CD4-positive, CD25-positive, alpha-beta regulatory T cell (primary cell): ENCODE data around the gene IGSF3. TPM values are rescaled to one million over a fixed set of nuclear protein-coding genes. Genes with fewer than 3 reads are reported as not detected.
"Not testable (repeated sequence)": the region's sequence is repeated elsewhere in the genome, so short reads cannot be mapped to it uniquely, and the experiment has no call there.

Experiments
- ATAC-seq, 2 donors: fragments of 150-1000 bp; cut with Tn5 transposase; one replicate each; pipeline ENCODE4 v1.10.0; 2021; ENCODE audit warnings: low read depth in 2 of 2, moderate number of reproducible peaks in 2 of 2, moderate library complexity in 1 of 2
- DNase-seq, 3 donors: peaks; one replicate each; pipeline versions ENCODE4 v3.0.0 to v3.0.0-alpha.2; 2012 to 2022; ENCODE audit warnings: mixed read lengths in 1 of 3
- H3K27ac ChIP-seq: one replicate; pipeline ENCODE4 v1.7.0; 2013; ENCODE audit warnings: mild to moderate bottlenecking, low read length; ENCODE audit not compliant: insufficient read depth, poor library complexity, severe bottlenecking
- H3K27me3 ChIP-seq: one replicate; pipeline ENCODE4 v1.7.0; 2013; ENCODE audit warnings: low read length; ENCODE audit not compliant: control insufficient read depth, insufficient read depth
- H3K36me3 ChIP-seq: one replicate; pipeline ENCODE4 v1.7.0; 2013; ENCODE audit warnings: mild to moderate bottlenecking, low read length, moderate library complexity; ENCODE audit not compliant: control insufficient read depth, insufficient read depth
- H3K4me1 ChIP-seq: 2 replicates; pipeline ENCODE4 v1.7.0; 2013; ENCODE audit warnings: mild to moderate bottlenecking, low read length; ENCODE audit not compliant: insufficient read depth, control insufficient read depth, poor library complexity, severe bottlenecking
- H3K4me3 ChIP-seq: one replicate; pipeline ENCODE4 v1.7.0; 2013; ENCODE audit warnings: low read depth, mild to moderate bottlenecking, low read length, moderate library complexity
- H3K9me3 ChIP-seq, 2 experiments: 1 replicate in 1 of 2; 2 replicates in 1 of 2; pipeline ENCODE4 v1.7.0; 2013; ENCODE audit warnings: low read length in 2 of 2, mild to moderate bottlenecking in 1 of 2, moderate library complexity in 1 of 2; ENCODE audit not compliant: control insufficient read depth in 2 of 2
- H3K27ac Mint-ChIP-seq, 3 donors: one replicate each; pipeline ENCODE4 v1.8.0; 2020 to 2022; ENCODE audit warnings: mild to moderate bottlenecking in 3 of 3, mixed read lengths in 3 of 3, moderate library complexity in 2 of 3
- H3K27me3 Mint-ChIP-seq: one replicate; pipeline ENCODE4 v1.8.0; 2022; ENCODE audit warnings: mild to moderate bottlenecking, mixed read lengths
- H3K36me3 Mint-ChIP-seq: one replicate; pipeline ENCODE4 v1.8.0; 2020; ENCODE audit warnings: mixed read lengths
- H3K4me1 Mint-ChIP-seq, 4 donors: one replicate each; pipeline ENCODE4 v1.8.0; 2020 to 2022; ENCODE audit warnings: mixed read lengths in 4 of 4, mild to moderate bottlenecking in 1 of 4
- H3K4me3 Mint-ChIP-seq, 4 donors: one replicate each; pipeline ENCODE4 v1.8.0; 2020 to 2022; ENCODE audit warnings: mild to moderate bottlenecking in 4 of 4, mixed read lengths in 4 of 4, moderate library complexity in 3 of 4
- H3K9me3 Mint-ChIP-seq, 7 donors: one replicate each; pipeline ENCODE4 v1.8.0; 2020 to 2022; ENCODE audit warnings: mixed read lengths in 7 of 7, mild to moderate bottlenecking in 3 of 7, moderate library complexity in 2 of 7
- polyA plus RNA-seq, 4 donors: library from polyadenylated mRNA; unstranded; fragments of 300-500 nt; fragmentation: Illumina TruSeq; gene quantifications; one replicate each; pipeline ENCODE4 v1.2.3, GENCODE V29; 2021
- total RNA-seq: library from RNA; stranded (reverse); gene quantifications from one replicate; pipeline ENCODE4 v1.2.3, GENCODE V29; 2022

The IGSF3 gene
- total and polyA plus RNA-seq, 5 donors from 2014 or later: 0.03 to 0.42 (median 0.21) TPM; not detected in 1

GRCh38 chr1:116593977-116594376 is 73.6 kb downstream of the IGSF3 start:
- not testable (repeated sequence) for H3K27ac ChIP-seq, H3K4me3 Mint-ChIP-seq, H3K4me1 Mint-ChIP-seq, ATAC-seq, H3K36me3 ChIP-seq, H3K4me3 ChIP-seq, H3K9me3 ChIP-seq, H3K9me3 Mint-ChIP-seq, H3K27me3 Mint-ChIP-seq, H3K27ac Mint-ChIP-seq, H3K27me3 ChIP-seq, H3K4me1 ChIP-seq, H3K36me3 Mint-ChIP-seq, DNase-seq

GRCh38 chr1:116593401-116593800 is 74.1 kb downstream of the IGSF3 start:
- ATAC-seq, H3K4me3 Mint-ChIP-seq: not testable (repeated sequence)

GRCh38 chr1:116591951-116592605 is 75.5 kb downstream of the IGSF3 start:
- not testable (repeated sequence) for H3K4me3 Mint-ChIP-seq, H3K36me3 ChIP-seq, H3K9me3 Mint-ChIP-seq, H3K4me1 ChIP-seq, ATAC-seq, H3K27ac Mint-ChIP-seq, H3K27me3 ChIP-seq, H3K36me3 Mint-ChIP-seq, H3K27me3 Mint-ChIP-seq, DNase-seq, H3K4me3 ChIP-seq, H3K27ac ChIP-seq, H3K9me3 ChIP-seq
- H3K4me1 Mint-ChIP-seq: peaks cover 0 to 14% (median 7%) of the 10 kb centered on the region in 4 donors

More at GRCh38 chr1:116593401-116593800, 74.1 kb downstream of the IGSF3 start:
- DNase-seq, H3K27me3 Mint-ChIP-seq, H3K27me3 ChIP-seq, H3K9me3 Mint-ChIP-seq, H3K36me3 Mint-ChIP-seq, H3K27ac Mint-ChIP-seq, H3K27ac ChIP-seq, H3K36me3 ChIP-seq, H3K4me3 ChIP-seq, H3K9me3 ChIP-seq, H3K4me1 Mint-ChIP-seq, H3K4me1 ChIP-seq: not testable (repeated sequence)

- not testable (repeated sequence) for H3K27me3 Mint-ChIP-seq, H3K27me3 ChIP-seq, H3K4me3 ChIP-seq, H3K4me1 ChIP-seq, H3K27ac ChIP-seq, H3K36me3 Mint-ChIP-seq, H3K36me3 ChIP-seq, H3K9me3 ChIP-seq, DNase-seq, H3K27ac Mint-ChIP-seq, H3K4me3 Mint-ChIP-seq, H3K9me3 Mint-ChIP-seq, ATAC-seq
- peaks cover 0 to 13% (median 5%) of the 10 kb centered on the region in 4 donors for H3K4me1 Mint-ChIP-seq
These were observed 76.3 kb downstream of the IGSF3 start for GRCh38 chr1:116591006-116591950.

DNA sequence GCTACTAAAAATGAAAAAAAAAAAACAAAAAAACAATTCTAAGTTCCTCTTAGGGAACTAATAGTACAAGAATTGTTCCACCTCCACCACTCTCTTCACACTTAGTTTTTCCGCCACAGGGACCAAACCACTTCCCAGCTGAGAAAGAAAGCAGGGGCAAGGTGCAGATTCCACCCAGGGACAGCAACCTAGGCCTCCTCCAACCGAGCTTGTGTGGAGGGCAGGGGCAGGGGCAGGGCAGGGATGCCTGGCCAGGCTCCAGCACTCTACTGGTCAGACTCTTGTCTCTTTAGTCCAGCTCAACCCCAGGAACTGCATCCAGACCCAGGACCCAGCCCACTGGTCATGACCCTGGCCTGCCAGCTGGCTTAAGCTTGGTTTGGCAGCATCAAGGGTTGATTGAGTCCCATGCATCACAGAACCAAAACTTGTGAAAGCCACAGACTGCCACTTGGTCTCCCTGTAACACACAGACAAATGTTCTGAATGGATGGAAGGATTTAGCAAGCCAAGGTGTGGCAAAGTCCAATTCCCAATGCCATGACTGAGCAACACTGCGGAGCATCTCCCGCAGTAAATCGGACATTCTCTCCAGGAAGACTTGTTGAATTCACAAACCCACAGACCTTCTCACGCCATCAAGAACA is 77.1 kb downstream of the IGSF3 start:
- H3K27me3 Mint-ChIP-seq, H3K9me3 ChIP-seq, DNase-seq, H3K27me3 ChIP-seq, H3K4me1 Mint-ChIP-seq, H3K36me3 Mint-ChIP-seq, H3K4me1 ChIP-seq, ATAC-seq, H3K27ac Mint-ChIP-seq, H3K36me3 ChIP-seq, H3K4me3 ChIP-seq, H3K27ac ChIP-seq, H3K9me3 Mint-ChIP-seq, H3K4me3 Mint-ChIP-seq: not testable (repeated sequence)

GRCh38 chr1:116589101-116589735 is 78.3 kb downstream of the IGSF3 start:
- not testable (repeated sequence) for H3K4me3 Mint-ChIP-seq, H3K27me3 ChIP-seq, H3K27ac Mint-ChIP-seq, H3K4me3 ChIP-seq, H3K9me3 Mint-ChIP-seq, DNase-seq, H3K9me3 ChIP-seq, H3K36me3 ChIP-seq, H3K27me3 Mint-ChIP-seq, H3K4me1 Mint-ChIP-seq, ATAC-seq, H3K36me3 Mint-ChIP-seq, H3K4me1 ChIP-seq, H3K27ac ChIP-seq

DNA sequence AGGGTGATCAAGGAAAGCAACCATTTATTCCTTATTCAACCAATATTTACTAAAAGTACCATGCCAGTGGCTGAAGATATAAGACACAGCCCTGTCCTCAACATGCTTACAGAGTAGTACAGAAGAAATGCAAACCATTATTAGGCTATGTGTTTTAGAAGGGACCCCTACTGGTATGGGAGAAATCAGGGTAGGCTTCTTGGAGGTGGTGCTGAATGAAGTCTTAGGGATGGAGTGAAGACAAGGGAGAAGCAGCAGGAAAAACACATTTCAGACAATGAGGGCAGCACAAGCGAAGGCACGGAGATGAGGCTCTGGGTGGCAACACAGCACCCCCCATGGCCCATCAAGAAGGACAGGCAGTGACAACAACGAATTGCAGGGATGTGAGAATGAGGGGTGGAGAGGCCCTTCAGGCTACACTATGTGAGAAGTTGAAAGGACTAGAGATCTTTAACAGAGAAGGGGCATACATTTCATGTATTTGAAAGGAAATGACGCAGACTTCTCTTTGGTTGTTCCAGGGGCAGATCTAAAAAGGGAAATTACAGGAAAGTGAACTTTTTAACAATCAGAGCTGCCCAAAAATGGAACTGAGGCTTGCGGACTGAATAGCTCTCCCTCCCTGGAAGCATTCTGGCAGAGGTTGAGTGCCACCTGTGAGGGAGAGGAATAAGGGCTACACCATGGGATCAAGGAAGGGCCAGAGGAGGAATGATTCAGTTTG is 79.9 kb downstream of the IGSF3 start:
- peaks cover 0 to 5% (median 0%) of the 10 kb centered on the region in 4 donors for H3K4me1 Mint-ChIP-seq
- H3K9me3 Mint-ChIP-seq: no peaks in the 10 kb centered on the region
- Histone ChIP-seq H3K4me1 (no peaks in the 10 kb centered on the region), H3K27me3 (no peaks in the 10 kb centered on the region), H3K4me3 (no peak overlapping the region), H3K36me3 (no peaks in the 10 kb centered on the region), H3K9me3 (no peaks in the 10 kb centered on the region), H3K27ac (no peak overlapping the region)
- H3K36me3 Mint-ChIP-seq: no peaks in the 10 kb centered on the region
- peak overlapping the region in 1 of 3 donors; percentile 24 for H3K27ac Mint-ChIP-seq
- ATAC-seq (no peak), DNase-seq (no peak)
- no peaks in the 10 kb centered on the region for H3K27me3 Mint-ChIP-seq
- no peak overlapping the region for H3K4me3 Mint-ChIP-seq
